ENCODE results near the gene FER. TPM values are rescaled to one million over a fixed set of nuclear protein-coding genes. Genes with fewer than 3 reads are reported as not detected.

The FER gene
- total RNA-seq, 1 experiment from 2014 or later = 22.1 TPM

GRCh38 chr5:108947164-108947563, 199.5 kb downstream of the FER start:
- intact Hi-C loops (cut with micrococcal nuclease; ENCODE audit: unreplicated experiment) (no loop called here), in situ Hi-C loops (cut with HindIII; ENCODE audit: low pct_unique_long_range_greater_than_20kb, low sequenced_read_pairs) (no loop called here)
- no peak for TF ChIP-seq SIN3A (IDR thresholded peaks at IDR 0.05; ENCODE audit: borderline replicate concordance, insufficient read depth, low read depth, low read length)
- TF ChIP-seq CTCF (IDR thresholded peaks at IDR 0.05) = no peak
- no peak for TF ChIP-seq POLR2AphosphoS5 (IDR thresholded peaks at IDR 0.05; ENCODE audit: low read depth, low read length)
- no peak for TF ChIP-seq TCF7L2 (IDR thresholded peaks at IDR 0.05; ENCODE audit: low read depth, low read length)
- TF ChIP-seq, protein P1, sequence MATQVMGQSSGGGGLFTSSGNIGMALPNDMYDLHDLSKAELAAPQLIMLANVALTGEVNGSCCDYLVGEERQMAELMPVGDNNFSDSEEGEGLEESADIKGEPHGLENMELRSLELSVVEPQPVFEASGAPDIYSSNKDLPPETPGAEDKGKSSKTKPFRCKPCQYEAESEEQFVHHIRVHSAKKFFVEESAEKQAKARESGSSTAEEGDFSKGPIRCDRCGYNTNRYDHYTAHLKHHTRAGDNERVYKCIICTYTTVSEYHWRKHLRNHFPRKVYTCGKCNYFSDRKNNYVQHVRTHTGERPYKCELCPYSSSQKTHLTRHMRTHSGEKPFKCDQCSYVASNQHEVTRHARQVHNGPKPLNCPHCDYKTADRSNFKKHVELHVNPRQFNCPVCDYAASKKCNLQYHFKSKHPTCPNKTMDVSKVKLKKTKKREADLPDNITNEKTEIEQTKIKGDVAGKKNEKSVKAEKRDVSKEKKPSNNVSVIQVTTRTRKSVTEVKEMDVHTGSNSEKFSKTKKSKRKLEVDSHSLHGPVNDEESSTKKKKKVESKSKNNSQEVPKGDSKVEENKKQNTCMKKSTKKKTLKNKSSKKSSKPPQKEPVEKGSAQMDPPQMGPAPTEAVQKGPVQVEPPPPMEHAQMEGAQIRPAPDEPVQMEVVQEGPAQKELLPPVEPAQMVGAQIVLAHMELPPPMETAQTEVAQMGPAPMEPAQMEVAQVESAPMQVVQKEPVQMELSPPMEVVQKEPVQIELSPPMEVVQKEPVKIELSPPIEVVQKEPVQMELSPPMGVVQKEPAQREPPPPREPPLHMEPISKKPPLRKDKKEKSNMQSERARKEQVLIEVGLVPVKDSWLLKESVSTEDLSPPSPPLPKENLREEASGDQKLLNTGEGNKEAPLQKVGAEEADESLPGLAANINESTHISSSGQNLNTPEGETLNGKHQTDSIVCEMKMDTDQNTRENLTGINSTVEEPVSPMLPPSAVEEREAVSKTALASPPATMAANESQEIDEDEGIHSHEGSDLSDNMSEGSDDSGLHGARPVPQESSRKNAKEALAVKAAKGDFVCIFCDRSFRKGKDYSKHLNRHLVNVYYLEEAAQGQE (IDR thresholded peaks at IDR 0.05; ENCODE audit: insufficient read depth in 1 of 2, low read depth in 2 of 2, low read length in 1 of 2) = no peak
- no TSS peak for BruUV-seq (replicated peaks)
- ChIA-PET CTCF (no interaction called here), POLR2A (no interaction called here)
- no peak overlapping the region for H3K27ac ChIP-seq (ENCODE audit: low read length)
- H3K27me3 ChIP-seq (ENCODE audit: control insufficient read depth, insufficient read depth, low read length) = no peaks in the 10 kb centered on the region
- H3K9me3 ChIP-seq (ENCODE audit: control insufficient read depth, insufficient read depth, low read depth, low read length) = no peaks in the 10 kb centered on the region
- DNase-seq (ENCODE audit: low read depth, low spot score) (no peak), ATAC-seq (no peak)
- no peaks in the 10 kb centered on the region for H3K4me1 ChIP-seq (ENCODE audit: control insufficient read depth, insufficient read depth, low read length)
- H3K4me3 ChIP-seq (ENCODE audit: low read depth in 2 of 2, low read length in 2 of 2) = no peak overlapping the region
- H3K36me3 ChIP-seq (ENCODE audit: control insufficient read depth, insufficient read depth, low read length) = no peaks in the 10 kb centered on the region

GRCh38 chr5:108950276-108950675, 202.6 kb downstream of the FER start:
- no peaks in the 10 kb centered on the region for H3K36me3 ChIP-seq (ENCODE audit: control insufficient read depth, insufficient read depth, low read length)
- no peaks in the 10 kb centered on the region for H3K9me3 ChIP-seq (ENCODE audit: control insufficient read depth, insufficient read depth, low read depth, low read length)
- no peak overlapping the region for H3K4me3 ChIP-seq (ENCODE audit: low read depth in 2 of 2, low read length in 2 of 2)
- intact Hi-C loops (cut with micrococcal nuclease; ENCODE audit: unreplicated experiment) (no loop called here), in situ Hi-C loops (cut with HindIII; ENCODE audit: low pct_unique_long_range_greater_than_20kb, low sequenced_read_pairs) (no loop called here)
- POLR2A ChIA-PET = no interaction called here
- CTCF ChIA-PET = no interaction called here
- H3K27me3 ChIP-seq (ENCODE audit: control insufficient read depth, insufficient read depth, low read length) = no peaks in the 10 kb centered on the region
- TF ChIP-seq SIN3A (IDR thresholded peaks at IDR 0.05; ENCODE audit: borderline replicate concordance, insufficient read depth, low read depth, low read length) (no peak), CTCF (IDR thresholded peaks at IDR 0.05) (no peak), TCF7L2 (IDR thresholded peaks at IDR 0.05; ENCODE audit: low read depth, low read length) (no peak), POLR2AphosphoS5 (IDR thresholded peaks at IDR 0.05; ENCODE audit: low read depth, low read length) (no peak)
- TF ChIP-seq, protein P1 (IDR thresholded peaks at IDR 0.05; ENCODE audit: insufficient read depth in 1 of 2, low read depth in 2 of 2, low read length in 1 of 2) = no peak
- DNase-seq (ENCODE audit: low read depth, low spot score) (no peak), ATAC-seq (no peak)
- BruUV-seq (replicated peaks) = no TSS peak
- H3K27ac ChIP-seq (ENCODE audit: low read length) = no peak overlapping the region
- H3K4me1 ChIP-seq (ENCODE audit: control insufficient read depth, insufficient read depth, low read length) = no peaks in the 10 kb centered on the region

Data from Panc1 (cell line).